ENCODE data around the gene RNF227.

The RNF227 gene

DNA sequence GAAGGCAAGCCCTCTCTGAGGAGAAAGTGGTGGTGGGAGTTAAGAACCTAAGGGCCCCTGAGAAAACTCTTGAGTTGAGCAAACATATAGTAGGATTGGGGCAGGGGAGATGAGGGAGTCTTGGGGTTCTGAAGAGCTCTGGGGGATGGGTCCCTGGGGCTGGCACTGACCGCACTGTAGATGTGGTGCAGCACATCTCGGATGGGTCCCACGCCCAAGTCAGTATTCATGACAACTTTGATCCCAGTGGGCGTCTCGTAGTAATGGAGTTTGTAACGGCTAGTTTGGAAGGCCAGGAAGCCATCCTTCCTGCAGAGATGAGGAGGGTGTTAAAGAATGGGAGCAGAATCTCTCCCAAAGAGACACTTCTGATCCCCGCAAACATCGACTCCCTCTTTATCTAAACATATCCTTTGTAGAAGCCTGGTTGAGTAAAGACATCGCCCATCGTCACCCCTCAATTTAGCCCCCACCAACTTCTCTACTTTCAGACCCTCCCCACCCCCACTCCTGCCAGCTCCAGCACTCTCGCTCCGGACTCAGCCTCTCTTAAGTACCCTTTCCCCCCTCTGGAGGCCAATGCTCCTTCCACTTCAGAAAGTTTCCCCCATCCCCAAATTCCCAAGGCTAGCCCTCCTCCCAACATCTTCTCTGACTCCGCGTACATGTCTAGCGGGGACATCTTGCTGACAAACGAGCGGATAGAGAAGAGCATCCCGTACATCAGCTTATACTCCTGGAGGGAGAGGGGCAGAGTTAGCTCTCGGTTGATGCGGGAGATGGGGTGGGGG, 14.9 kb upstream of the RNF227 start:
- peak overlapping the region; percentile 92 to 96 for H3K9ac ChIP-seq (ENCODE audit: low read depth in 1 of 2, low read length in 2 of 2)
- H3K27me3 ChIP-seq (ENCODE audit: control insufficient read depth in 1 of 2, insufficient read depth in 2 of 2, low read length in 2 of 2), result no peaks in the 10 kb centered on the region
- no peak overlapping the region for H3K27ac ChIP-seq (ENCODE audit: low read depth, low read length)
- H3K9me3 ChIP-seq (ENCODE audit: control insufficient read depth in 1 of 2, low read length in 2 of 2), result no peaks in the 10 kb centered on the region
- H3K36me3 ChIP-seq (ENCODE audit: control insufficient read depth in 1 of 2, insufficient read depth in 2 of 2, low read length in 2 of 2), result peaks cover 0 to 7% of the 10 kb centered on the region in 2 donors
- peak overlapping the region; percentile 88 to 99 for H3K4me3 ChIP-seq (ENCODE audit: low read depth in 1 of 2, low read length in 2 of 2)
- peaks cover 21 to 23% of the 10 kb centered on the region in 2 donors for H3K4me1 ChIP-seq (ENCODE audit: control insufficient read depth in 1 of 2, insufficient read depth in 2 of 2, low read length in 2 of 2)

DNA sequence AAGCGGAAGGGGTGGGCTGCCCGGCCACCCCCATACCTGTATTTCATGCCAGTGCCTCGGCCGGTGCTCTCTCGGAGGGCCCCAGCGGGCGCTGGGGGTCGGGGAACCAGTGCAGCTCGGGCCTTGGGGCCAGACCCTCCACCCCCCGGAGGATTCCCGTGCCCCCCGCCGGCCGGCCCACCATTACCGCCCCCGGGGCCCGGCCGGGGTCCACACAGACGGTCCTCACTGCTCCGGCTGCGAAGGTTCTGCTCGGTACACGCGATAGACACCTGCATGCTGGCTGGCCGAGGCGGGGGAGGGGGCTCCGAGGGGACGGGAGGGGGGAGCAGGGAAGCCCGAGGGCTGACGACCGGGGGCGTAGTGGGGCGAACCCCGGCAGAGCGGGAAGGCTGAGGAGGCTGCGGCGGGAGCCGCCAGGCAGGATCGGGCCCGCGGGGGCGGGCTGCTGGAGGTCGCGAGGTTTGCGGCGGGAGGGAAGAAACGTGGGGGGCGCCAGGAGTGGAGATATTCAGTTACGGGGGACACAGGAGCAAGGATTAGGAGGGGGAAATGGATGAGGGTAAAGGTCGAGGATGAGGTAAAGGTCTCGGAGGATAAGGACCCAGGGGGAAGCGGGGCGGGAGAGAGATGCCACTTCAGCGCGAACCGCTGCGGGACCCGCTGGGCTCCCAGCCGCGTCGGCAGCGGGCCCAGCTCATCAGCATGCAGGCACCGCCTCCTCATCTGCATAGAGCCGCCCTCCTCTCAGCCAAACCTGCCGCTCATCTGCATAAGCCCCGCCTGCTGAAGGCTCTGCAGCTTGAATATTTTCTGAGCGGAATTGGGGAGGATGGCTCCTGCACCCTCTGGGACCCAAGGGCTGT, 13.3 kb upstream of the RNF227 start, which contains the start of gene KCNAB3:
Gene KCNAB3, minus strand, starts transcription at position 699 of the 866 bp plus-strand sequence. Its CDS starts 421 bp downstream, at position 278.
- H3K9me3 ChIP-seq (ENCODE audit: control insufficient read depth in 1 of 2, low read length in 2 of 2), result no peaks in the 10 kb centered on the region
- H3K4me3 ChIP-seq (ENCODE audit: low read depth in 1 of 2, low read length in 2 of 2), result no peak within 1 kb of the TSS
- H3K4me1 ChIP-seq (ENCODE audit: control insufficient read depth in 1 of 2, insufficient read depth in 2 of 2, low read length in 2 of 2), result peaks cover 21 to 23% of the 10 kb centered on the region in 2 donors
- H3K27me3 ChIP-seq (ENCODE audit: control insufficient read depth in 1 of 2, insufficient read depth in 2 of 2, low read length in 2 of 2), result no peaks in the 10 kb centered on the region
- H3K36me3 ChIP-seq (ENCODE audit: control insufficient read depth in 1 of 2, insufficient read depth in 2 of 2, low read length in 2 of 2), result no peaks in the 10 kb centered on the region
- H3K27ac ChIP-seq (ENCODE audit: low read depth, low read length), result no peak within 1 kb of the TSS
- no peak within 1 kb of the TSS for H3K9ac ChIP-seq (ENCODE audit: low read depth in 1 of 2, low read length in 2 of 2)

DNA sequence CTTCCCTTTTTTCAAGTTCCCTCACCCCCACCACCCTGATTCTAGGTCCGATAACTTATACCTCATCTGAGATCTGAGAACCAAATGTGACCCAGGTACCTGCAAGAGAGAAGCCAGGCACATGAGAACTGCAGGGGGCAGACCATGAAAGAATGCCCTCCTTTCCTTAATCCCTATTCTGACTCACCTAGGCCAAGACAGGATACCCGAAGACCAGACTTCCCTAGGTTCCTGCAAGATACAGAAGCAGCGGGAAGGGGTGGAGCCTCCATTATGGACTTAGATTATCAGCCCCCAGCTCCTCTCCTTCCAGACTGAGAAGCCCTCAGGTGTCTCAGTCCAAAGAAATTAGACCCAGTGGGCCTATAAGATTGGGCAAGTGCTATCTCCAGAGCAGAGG, 11.5 kb upstream of the RNF227 start:
- no peak overlapping the region for H3K4me3 ChIP-seq (ENCODE audit: low read depth in 1 of 2, low read length in 2 of 2)
- peaks cover 18 to 20% of the 10 kb centered on the region in 2 donors for H3K4me1 ChIP-seq (ENCODE audit: control insufficient read depth in 1 of 2, insufficient read depth in 2 of 2, low read length in 2 of 2)
- H3K36me3 ChIP-seq (ENCODE audit: control insufficient read depth in 1 of 2, insufficient read depth in 2 of 2, low read length in 2 of 2), result no peaks in the 10 kb centered on the region
- H3K9ac ChIP-seq (ENCODE audit: low read depth in 1 of 2, low read length in 2 of 2), result no peak overlapping the region
- H3K9me3 ChIP-seq (ENCODE audit: control insufficient read depth in 1 of 2, low read length in 2 of 2), result no peaks in the 10 kb centered on the region
- no peak overlapping the region for H3K27ac ChIP-seq (ENCODE audit: low read depth, low read length)
- H3K27me3 ChIP-seq (ENCODE audit: control insufficient read depth in 1 of 2, insufficient read depth in 2 of 2, low read length in 2 of 2), result no peaks in the 10 kb centered on the region

DNA sequence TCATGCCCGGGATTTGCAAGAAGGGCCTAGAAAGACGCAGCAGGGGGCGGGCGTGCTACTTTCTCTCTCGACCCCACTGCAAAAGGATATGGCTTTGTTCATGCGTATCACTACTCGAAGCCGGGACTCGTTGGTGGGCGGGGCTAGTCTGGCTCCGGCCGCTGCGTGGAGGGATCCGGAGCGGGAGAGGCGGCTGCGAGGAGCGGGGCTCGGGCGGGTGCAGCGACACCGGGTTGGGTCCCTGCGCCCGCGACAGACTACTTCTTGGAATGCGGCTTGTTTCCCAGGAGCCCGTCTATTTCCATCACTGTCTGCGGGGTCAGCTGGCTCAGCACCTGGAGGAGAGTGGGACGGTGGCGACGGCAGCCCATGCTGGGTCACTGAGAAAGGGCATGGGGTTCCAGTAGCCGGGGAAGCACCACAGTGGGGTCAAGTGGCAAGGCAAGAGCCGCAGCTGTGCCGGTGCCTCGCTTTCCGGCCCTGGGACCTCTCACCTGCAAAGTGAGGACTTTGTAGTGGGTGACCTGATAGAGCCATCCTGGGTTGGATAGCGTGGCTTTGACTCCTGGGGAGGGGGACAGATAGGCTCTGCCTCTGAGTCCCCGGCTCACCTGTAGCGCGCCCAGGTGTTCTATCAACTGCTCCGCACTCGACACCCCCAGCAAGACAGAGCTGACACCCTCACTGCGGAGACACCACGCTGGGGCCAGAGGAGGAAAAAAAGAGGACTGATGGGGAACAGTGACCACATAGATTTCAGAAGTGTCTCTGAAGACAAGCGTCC, 6.9 kb upstream of the RNF227 start:
- H3K4me3 ChIP-seq (ENCODE audit: low read depth in 1 of 2, low read length in 2 of 2), result peak overlapping the region; percentile 68 to 76
- peaks cover 12 to 16% of the 10 kb centered on the region in 2 donors for H3K4me1 ChIP-seq (ENCODE audit: control insufficient read depth in 1 of 2, insufficient read depth in 2 of 2, low read length in 2 of 2)
- H3K9ac ChIP-seq (ENCODE audit: low read depth in 1 of 2, low read length in 2 of 2), result peak overlapping the region; percentile 76 to 82
- H3K27ac ChIP-seq (ENCODE audit: low read depth, low read length), result peak overlapping the region; percentile 15
- no peaks in the 10 kb centered on the region for H3K27me3 ChIP-seq (ENCODE audit: control insufficient read depth in 1 of 2, insufficient read depth in 2 of 2, low read length in 2 of 2)
- H3K9me3 ChIP-seq (ENCODE audit: control insufficient read depth in 1 of 2, low read length in 2 of 2), result no peaks in the 10 kb centered on the region
- H3K36me3 ChIP-seq (ENCODE audit: control insufficient read depth in 1 of 2, insufficient read depth in 2 of 2, low read length in 2 of 2), result no peaks in the 10 kb centered on the region

DNA sequence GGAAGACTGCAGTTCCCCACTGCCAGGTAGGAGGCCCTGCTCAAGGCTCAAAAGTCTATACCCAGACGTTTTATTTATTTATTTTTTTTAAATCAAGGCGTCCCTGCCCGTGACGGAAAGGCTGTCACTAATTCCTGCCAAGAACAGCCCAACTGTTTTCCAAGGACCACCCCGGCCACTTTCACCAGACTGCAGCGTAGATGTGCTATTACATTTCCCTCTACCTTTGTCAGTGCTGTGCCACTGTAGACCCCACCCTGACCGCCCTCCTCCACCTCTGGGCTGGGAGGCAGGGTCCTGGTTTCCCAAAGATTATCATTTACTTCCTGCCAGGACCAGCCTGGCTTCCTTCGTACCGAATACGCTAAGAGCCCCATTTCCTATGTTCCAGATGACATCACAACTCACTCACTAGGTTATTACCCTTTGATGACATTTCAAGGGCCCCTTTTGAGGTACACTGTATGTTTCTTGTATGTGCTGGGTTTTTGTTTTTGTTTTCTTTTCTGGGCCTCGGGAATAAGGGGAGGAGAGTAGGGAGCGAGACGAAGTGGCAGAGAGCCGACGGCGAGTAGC, 6.3 kb upstream of the RNF227 start:
- Histone ChIP-seq H3K4me1 (ENCODE audit: control insufficient read depth in 1 of 2, insufficient read depth in 2 of 2, low read length in 2 of 2) (peaks cover 12 to 16% of the 10 kb centered on the region in 2 donors), H3K27me3 (ENCODE audit: control insufficient read depth in 1 of 2, insufficient read depth in 2 of 2, low read length in 2 of 2) (no peaks in the 10 kb centered on the region), H3K9ac (ENCODE audit: low read depth in 1 of 2, low read length in 2 of 2) (peak overlapping the region; percentile 76 to 82), H3K36me3 (ENCODE audit: control insufficient read depth in 1 of 2, insufficient read depth in 2 of 2, low read length in 2 of 2) (no peaks in the 10 kb centered on the region), H3K27ac (ENCODE audit: low read depth, low read length) (no peak overlapping the region), H3K4me3 (ENCODE audit: low read depth in 1 of 2, low read length in 2 of 2) (peak overlapping the region; percentile 68 to 76), H3K9me3 (ENCODE audit: control insufficient read depth in 1 of 2, low read length in 2 of 2) (no peaks in the 10 kb centered on the region)

DNA sequence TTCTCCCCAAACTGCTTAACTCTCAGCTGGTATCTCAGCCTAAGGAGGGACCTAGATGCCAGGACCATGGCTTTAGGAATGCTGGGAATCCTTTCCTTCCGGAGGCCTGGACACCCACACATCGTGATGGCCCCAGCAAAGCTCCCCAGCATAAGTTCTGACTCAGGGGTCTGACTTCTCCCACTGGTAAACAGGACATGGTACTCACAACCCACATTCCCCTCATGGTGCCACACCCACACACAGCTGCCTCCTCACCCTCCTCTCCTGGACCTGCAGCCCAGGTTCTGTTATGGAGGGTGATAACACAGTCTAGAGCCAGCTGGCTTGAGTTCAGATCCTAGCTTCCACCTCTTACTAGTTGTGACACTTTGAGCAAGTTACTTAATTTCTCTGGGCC, 719 bp upstream of the RNF227 start:
- H3K9ac ChIP-seq (ENCODE audit: low read depth in 1 of 2, low read length in 2 of 2), result peak overlapping the region in 1 of 2 donors; percentile 77
- peaks cover 23% of the 10 kb centered on the region in 2 donors for H3K4me1 ChIP-seq (ENCODE audit: control insufficient read depth in 1 of 2, insufficient read depth in 2 of 2, low read length in 2 of 2)
- no peaks in the 10 kb centered on the region for H3K9me3 ChIP-seq (ENCODE audit: control insufficient read depth in 1 of 2, low read length in 2 of 2)
- no peak overlapping the region for H3K27ac ChIP-seq (ENCODE audit: low read depth, low read length)
- H3K4me3 ChIP-seq (ENCODE audit: low read depth in 1 of 2, low read length in 2 of 2), result no peak overlapping the region
- H3K27me3 ChIP-seq (ENCODE audit: control insufficient read depth in 1 of 2, insufficient read depth in 2 of 2, low read length in 2 of 2), result no peaks in the 10 kb centered on the region
- H3K36me3 ChIP-seq (ENCODE audit: control insufficient read depth in 1 of 2, insufficient read depth in 2 of 2, low read length in 2 of 2), result peaks cover 0 to 2% of the 10 kb centered on the region in 2 donors

DNA sequence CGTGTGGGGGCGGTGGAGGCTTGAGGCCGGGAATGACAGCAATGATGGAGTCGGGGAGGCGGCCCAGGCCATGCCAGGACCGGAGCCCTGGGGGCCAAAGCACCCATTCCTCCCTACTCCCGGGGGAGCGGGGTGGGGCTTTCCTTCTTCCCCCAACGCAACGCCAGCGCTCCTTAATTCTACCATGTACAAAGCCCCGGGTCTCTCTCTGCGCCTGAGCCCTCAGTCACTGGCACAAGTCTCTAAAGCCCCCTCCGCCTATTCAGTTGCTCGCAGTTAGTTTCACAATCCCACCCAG, 245 bp upstream of the RNF227 start:
- Histone ChIP-seq H3K36me3 (ENCODE audit: control insufficient read depth in 1 of 2, insufficient read depth in 2 of 2, low read length in 2 of 2) (peaks cover 0 to 2% of the 10 kb centered on the region in 2 donors), H3K27ac (ENCODE audit: low read depth, low read length) (peak overlapping the region; percentile 95), H3K9ac (ENCODE audit: low read depth in 1 of 2, low read length in 2 of 2) (peak overlapping the region; percentile 59 to 77), H3K27me3 (ENCODE audit: control insufficient read depth in 1 of 2, insufficient read depth in 2 of 2, low read length in 2 of 2) (no peaks in the 10 kb centered on the region), H3K4me1 (ENCODE audit: control insufficient read depth in 1 of 2, insufficient read depth in 2 of 2, low read length in 2 of 2) (peaks cover 23% of the 10 kb centered on the region in 2 donors), H3K9me3 (ENCODE audit: control insufficient read depth in 1 of 2, low read length in 2 of 2) (no peaks in the 10 kb centered on the region), H3K4me3 (ENCODE audit: low read depth in 1 of 2, low read length in 2 of 2) (peak overlapping the region; percentile 75 to 80)

DNA sequence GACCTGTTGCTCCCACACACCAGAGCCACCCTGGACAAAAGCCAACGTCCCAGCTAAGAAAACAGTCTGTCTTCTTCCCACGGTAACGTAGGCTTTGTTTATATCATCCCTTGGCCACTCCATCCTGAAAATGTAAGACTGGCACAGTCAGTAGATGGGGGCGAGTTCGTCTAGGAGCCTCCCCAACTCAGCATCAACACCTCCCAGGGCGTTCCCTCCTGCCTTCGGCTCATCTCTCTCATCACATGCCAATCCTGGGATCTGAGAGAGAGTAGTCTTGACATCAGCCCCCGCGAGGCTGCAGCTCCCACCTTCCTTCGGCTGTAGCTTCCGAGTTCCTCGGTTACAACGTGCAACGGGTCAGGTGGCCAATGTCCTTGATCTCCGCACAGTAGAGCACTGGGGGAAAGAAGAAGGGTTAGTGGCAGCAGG, 894 bp downstream of the RNF227 start:
- peak overlapping the region; percentile 75 to 80 for H3K4me3 ChIP-seq (ENCODE audit: low read depth in 1 of 2, low read length in 2 of 2)
- no peaks in the 10 kb centered on the region for H3K9me3 ChIP-seq (ENCODE audit: control insufficient read depth in 1 of 2, low read length in 2 of 2)
- peaks cover 23% of the 10 kb centered on the region in 2 donors for H3K4me1 ChIP-seq (ENCODE audit: control insufficient read depth in 1 of 2, insufficient read depth in 2 of 2, low read length in 2 of 2)
- H3K9ac ChIP-seq (ENCODE audit: low read depth in 1 of 2, low read length in 2 of 2), result peak overlapping the region; percentile 59 to 75
- H3K27ac ChIP-seq (ENCODE audit: low read depth, low read length), result peak overlapping the region; percentile 86
- H3K27me3 ChIP-seq (ENCODE audit: control insufficient read depth in 1 of 2, insufficient read depth in 2 of 2, low read length in 2 of 2), result no peaks in the 10 kb centered on the region
- H3K36me3 ChIP-seq (ENCODE audit: control insufficient read depth in 1 of 2, insufficient read depth in 2 of 2, low read length in 2 of 2), result peaks cover 5 to 6% of the 10 kb centered on the region in 2 donors

DNA sequence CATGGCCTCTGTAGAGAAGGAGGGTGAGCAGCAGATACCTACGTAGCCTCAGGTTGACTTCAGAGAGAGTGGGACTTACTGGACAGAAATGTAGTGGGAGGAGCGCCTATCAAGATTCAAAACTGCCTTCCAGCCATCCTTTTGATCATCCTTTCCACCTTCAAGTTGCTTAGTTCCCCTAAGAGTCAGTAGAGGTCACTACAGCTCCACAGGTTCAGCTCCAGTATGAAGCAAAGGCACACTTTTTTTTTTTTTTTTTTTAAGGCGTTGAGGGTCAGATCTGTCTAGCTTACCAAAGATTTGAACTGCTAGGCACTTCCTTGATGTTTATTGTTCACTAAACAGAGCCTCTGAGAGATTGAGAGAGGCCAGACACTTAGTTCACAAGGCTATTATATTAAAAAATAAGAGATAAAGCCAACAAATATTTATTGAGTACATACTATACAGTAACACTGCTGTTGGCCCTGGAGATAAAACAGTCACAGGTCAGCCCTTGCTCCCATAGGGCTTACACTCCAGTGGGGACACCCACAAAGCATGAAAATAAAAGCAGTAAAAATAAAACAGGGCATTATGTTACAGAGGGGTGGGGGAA, 3.1 kb downstream of the RNF227 start:
- no peak overlapping the region for H3K4me3 ChIP-seq (ENCODE audit: low read depth in 1 of 2, low read length in 2 of 2)
- H3K4me1 ChIP-seq (ENCODE audit: control insufficient read depth in 1 of 2, insufficient read depth in 2 of 2, low read length in 2 of 2), result peaks cover 23% of the 10 kb centered on the region in 2 donors
- peaks cover 6 to 24% of the 10 kb centered on the region in 2 donors for H3K36me3 ChIP-seq (ENCODE audit: control insufficient read depth in 1 of 2, insufficient read depth in 2 of 2, low read length in 2 of 2)
- no peak overlapping the region for H3K9ac ChIP-seq (ENCODE audit: low read depth in 1 of 2, low read length in 2 of 2)
- H3K27ac ChIP-seq (ENCODE audit: low read depth, low read length), result no peak overlapping the region
- H3K9me3 ChIP-seq (ENCODE audit: control insufficient read depth in 1 of 2, low read length in 2 of 2), result no peaks in the 10 kb centered on the region
- no peaks in the 10 kb centered on the region for H3K27me3 ChIP-seq (ENCODE audit: control insufficient read depth in 1 of 2, insufficient read depth in 2 of 2, low read length in 2 of 2)

Data from duodenal mucosa (tissue), 2 donors.